HG03342 (cell line): Measurements from ENCODE around the gene ZBTB2.

ENCODE experiments used
- ATAC-seq: cut with Tn5 transposase; IDR thresholded peaks from one replicate; pipeline ENCODE4 v1.9.1; 2021; ENCODE audit warnings: mild to moderate bottlenecking, moderate library complexity; ENCODE audit not compliant: unreplicated experiment

ZBTB2 gene

GRCh38 chr6:151391471-151392413 lies at the start of gene ZBTB2:
TSS of gene ZBTB2 (minus strand) at chr6:151391559. CDS start at chr6:151373637, 17,922 bp downstream.
- ATAC-seq = peak; percentile 24

- peak; percentile 56 for ATAC-seq
Observed at GRCh38 chr6:151440930-151441329, 49.6 kb upstream of the ZBTB2 start.

- ATAC-seq = peak; percentile 76
Observed at GRCh38 chr6:151440498-151440897, 49.1 kb upstream of the ZBTB2 start.

- ATAC-seq = no peak
Observed at GRCh38 chr6:151437401-151437800, 46.0 kb upstream of the ZBTB2 start.

- no peak for ATAC-seq
Observed at GRCh38 chr6:151436802-151437201, 45.4 kb upstream of the ZBTB2 start.

- no peak for ATAC-seq
Observed at GRCh38 chr6:151436300-151436699, 44.9 kb upstream of the ZBTB2 start.

GRCh38 chr6:151434369-151434768 lies 43.0 kb upstream of the ZBTB2 start:
- ATAC-seq = peak; percentile 47

- ATAC-seq = no peak
Observed at GRCh38 chr6:151432651-151433050, 41.3 kb upstream of the ZBTB2 start.

- no peak for ATAC-seq
Observed at GRCh38 chr6:151431337-151431736, 40.0 kb upstream of the ZBTB2 start.

- no peak for ATAC-seq
Observed at GRCh38 chr6:151430886-151431285, 39.5 kb upstream of the ZBTB2 start.

- no peak for ATAC-seq
Observed at GRCh38 chr6:151428093-151428735, 36.9 kb upstream of the ZBTB2 start.

- no peak for ATAC-seq
Observed at GRCh38 chr6:151425561-151425960, 34.2 kb upstream of the ZBTB2 start.

- no peak for ATAC-seq
Observed at GRCh38 chr6:151422981-151423380, 31.6 kb upstream of the ZBTB2 start.

- no peak for ATAC-seq
Observed at GRCh38 chr6:151417477-151417876, 26.1 kb upstream of the ZBTB2 start.

GRCh38 chr6:151414641-151415260 lies 23.4 kb upstream of the ZBTB2 start:
- ATAC-seq = no peak

- ATAC-seq = no peak
Observed at GRCh38 chr6:151413372-151414145, 22.2 kb upstream of the ZBTB2 start.

GRCh38 chr6:151412909-151413308 lies 21.6 kb upstream of the ZBTB2 start:
- no peak for ATAC-seq

GRCh38 chr6:151409679-151410078 lies 18.3 kb upstream of the ZBTB2 start:
- no peak for ATAC-seq

- peak; percentile 69 for ATAC-seq
Observed at GRCh38 chr6:151409260-151409659, 17.9 kb upstream of the ZBTB2 start.

- ATAC-seq = peak; percentile 19
Observed at GRCh38 chr6:151408858-151409257, 17.5 kb upstream of the ZBTB2 start.

- ATAC-seq = no peak
Observed at GRCh38 chr6:151403919-151404308, 12.6 kb upstream of the ZBTB2 start.
